Measurements from ENCODE around the gene UQCC3. TPM values are rescaled to one million over a fixed set of nuclear protein-coding genes. Genes with fewer than 3 reads are reported as not detected.

UQCC3 gene
- total and polyA plus RNA-seq, 2 of the 4 experiments (the other 2 are of a cell fraction) = 5.7 to 9.7 TPM

GRCh38 chr11:62646825-62647608 is 24.5 kb upstream of the UQCC3 start:
- no peak overlapping the region for H3K9ac ChIP-seq (ENCODE audit: low read depth, low read length)
- H2BK5ac ChIP-seq (ENCODE audit: low read depth, low read length, poor library complexity, severe bottlenecking) = no peak overlapping the region
- BruUV-seq (replicated peaks) = no TSS peak
- intact Hi-C loops (cut with micrococcal nuclease) = no loop called here
- H3K14ac ChIP-seq (replicated peaks; ENCODE audit: low read depth, low read length) = no peak overlapping the region
- H4K91ac ChIP-seq (ENCODE audit: insufficient read depth, low read depth, low read length) = no peak overlapping the region
- no peak overlapping the region for H3K23ac ChIP-seq (ENCODE audit: low read depth, low read length)
- H2BK20ac ChIP-seq (ENCODE audit: low read depth, low read length) = no peak overlapping the region
- no peak overlapping the region for H2AK5ac ChIP-seq (ENCODE audit: low read depth, low read length)
- H3K36me3 ChIP-seq (ENCODE audit: control insufficient read depth, insufficient read depth, low read length) = peaks cover 36% of the 10 kb centered on the region
- H3K56ac ChIP-seq (ENCODE audit: extremely low read depth, insufficient read depth, low read length) = no peak overlapping the region
- H2AK9ac ChIP-seq (replicated peaks; ENCODE audit: low read depth, low read length, poor library complexity) = no peak overlapping the region
- no peak overlapping the region for H2AFZ ChIP-seq (replicated peaks; ENCODE audit: low read length, poor library complexity)
- H2BK15ac ChIP-seq (ENCODE audit: low read depth, low read length) = no peak overlapping the region
- TF ChIP-seq MXI1 (IDR thresholded peaks at IDR 0.05; ENCODE audit: borderline replicate concordance, low read depth, low read length) (peak; percentile 94; the same call in 1 of the 2 replicates), RFX5 (IDR thresholded peaks at IDR 0.05; ENCODE audit: low read depth, low read length) (no peak)
- no peak overlapping the region for H3K4me3 ChIP-seq (ENCODE audit: insufficient read depth, low read depth, low read length)
- no peak overlapping the region for H3K27ac ChIP-seq (ENCODE audit: insufficient read depth, low read length)
- 77% methylated on average over 8 of the region's 32 CpGs; no CpG with 5 or more reads in 1 of the 2 experiments for WGBS, 2 experiments (ENCODE audit: extremely low coverage in 2 of 2, insufficient read length in 1 of 2)
- peaks cover 17% of the 10 kb centered on the region for H4K20me1 ChIP-seq (ENCODE audit: insufficient read depth, low read length)
- dilution Hi-C loops (cut with HindIII; ENCODE audit: low sequenced_read_pairs, unreplicated experiment) = no loop called here
- H4K8ac ChIP-seq (ENCODE audit: low read depth in 2 of 2, low read length in 2 of 2) = no peak overlapping the region; a peak in 1 of 4 replicates
- no peaks in the 10 kb centered on the region for H3K9me3 ChIP-seq (ENCODE audit: control insufficient read depth, insufficient read depth, low read length)
- in situ Hi-C loops (cut with MboI; ENCODE audit: low sequenced_read_pairs) = no loop called here
- H3K9me1 ChIP-seq (ENCODE audit: insufficient read depth, low read length) = peaks cover 7% of the 10 kb centered on the region; the same call in 1 of the 2 replicates
- CTCF ChIA-PET = no interaction called here
- ATAC-seq (ENCODE audit: low read depth) (no peak), DNase-seq (no peak)
- H3K79me1 ChIP-seq (ENCODE audit: low read depth in 1 of 2, low read length in 2 of 2) = peaks cover 5 to 54% of the 10 kb centered on the region in 2 experiments
- H4K5ac ChIP-seq (ENCODE audit: low read depth, low read length) = no peak overlapping the region
- no peak overlapping the region for H3K18ac ChIP-seq (ENCODE audit: low read depth, low read length)
- H2BK120ac ChIP-seq (ENCODE audit: low read depth, low read length) = no peak overlapping the region
- POLR2A ChIA-PET (ENCODE audit: unreplicated experiment) = interaction anchor here (0.8 kb wide), 1 partner anchor 73 kb away, joined by 3 read pairs; the partner anchor contains the start of gene EEF1G
- no peak overlapping the region for H3K4ac ChIP-seq (ENCODE audit: low read depth, low read length)
- H3K4me1 ChIP-seq (ENCODE audit: control insufficient read depth, insufficient read depth, low read length) = peaks cover 6% of the 10 kb centered on the region; the same call in 1 of the 2 replicates
- peak overlapping the region; percentile 44 for H3K4me2 ChIP-seq (ENCODE audit: low read depth, low read length)
- no peaks in the 10 kb centered on the region for H3K27me3 ChIP-seq (ENCODE audit: control insufficient read depth, insufficient read depth, low read length)

Measured in IMR-90 (cell line).